ENCODE results near the gene RNF144A. TPM values are rescaled to one million over a fixed set of nuclear protein-coding genes. Genes with fewer than 3 reads are reported as not detected.

RNF144A gene
- total RNA-seq, 1 experiment from 2014 or later = 13.0 TPM

GRCh38 chr2:6940820-6941219, 23.6 kb downstream of the RNF144A start:
- H3K9me3 ChIP-seq (ENCODE audit: control insufficient read depth in 1 of 2, insufficient read depth in 1 of 2, low read depth in 1 of 2, low read length in 2 of 2) = no peaks in the 10 kb centered on the region
- H3K4me2 ChIP-seq (ENCODE audit: low read length) = no peak overlapping the region
- H4K20me1 ChIP-seq (ENCODE audit: insufficient read depth) = no peaks in the 10 kb centered on the region
- DNase-seq (ENCODE audit: low read depth, low spot score) (no peak), ATAC-seq (no peak)
- CTCF ChIA-PET = no interaction called here
- no peak overlapping the region for H2AFZ ChIP-seq (ENCODE audit: low read depth, low read length, poor library complexity, severe bottlenecking)
- H3K9ac ChIP-seq (ENCODE audit: low read length) = no peak overlapping the region
- intact Hi-C loops (cut with micrococcal nuclease) = no loop called here
- no peaks in the 10 kb centered on the region for H3K4me1 ChIP-seq (ENCODE audit: control insufficient read depth in 1 of 2, insufficient read depth in 2 of 2, low read length in 2 of 2)
- TF ChIP-seq ZBTB33 (IDR thresholded peaks at IDR 0.05; ENCODE audit: extremely low read depth, insufficient replicate concordance, low read length) (no peak), REST (IDR thresholded peaks at IDR 0.05; ENCODE audit: low read depth) (no peak), ZNF274 (IDR thresholded peaks at IDR 0.05; ENCODE audit: low read depth, low read length) (no peak), EGR1 (IDR thresholded peaks at IDR 0.05; ENCODE audit: low read depth) (no peak), RAD21 (IDR thresholded peaks at IDR 0.05; ENCODE audit: low read depth) (no peak), SP1 (IDR thresholded peaks at IDR 0.05; ENCODE audit: low read depth) (no peak), CBX3 (IDR thresholded peaks at IDR 0.05; ENCODE audit: low read depth) (no peak), JUND (IDR thresholded peaks at IDR 0.05) (no peak), POLR2A (IDR thresholded peaks at IDR 0.05; ENCODE audit: borderline replicate concordance, extremely low read depth, insufficient read depth, insufficient read length) (no peak), EZH2phosphoT487 (IDR thresholded peaks at IDR 0.05; ENCODE audit: borderline replicate concordance) (no peak), FOSL1 (IDR thresholded peaks at IDR 0.05; ENCODE audit: low read depth) (no peak)
- H3K27me3 ChIP-seq (ENCODE audit: insufficient read depth, low read length) = no peaks in the 10 kb centered on the region
- RAD21 ChIA-PET (ENCODE audit: low non-redundant PET in 1 of 2, low total read pairs in 2 of 2, uncharacterized antibody in 2 of 2, unreplicated experiment in 2 of 2) = no interaction called here
- POLR2A ChIA-PET = no interaction called here
- H3K79me2 ChIP-seq (ENCODE audit: insufficient read depth, low read length) = no peaks in the 10 kb centered on the region; the same call in 1 of the 2 replicates
- no peaks in the 10 kb centered on the region for H3K9me2 ChIP-seq (ENCODE audit: insufficient read depth)
- H3K4me3 ChIP-seq (replicated peaks in 1 of 2; ENCODE audit: low read depth in 1 of 2, low read length in 2 of 2) = no peak overlapping the region
- no TSS peak for BruUV-seq (replicated peaks)
- H3K27ac ChIP-seq (ENCODE audit: low read depth, low read length) = no peak overlapping the region
- no peaks in the 10 kb centered on the region for H3K36me3 ChIP-seq (ENCODE audit: control insufficient read depth in 1 of 2, insufficient read depth in 2 of 2, low read length in 2 of 2)

Data from HCT116 (cell line).